CD4-positive, alpha-beta T cell treated with Interleukin-4 for 4 hours (primary cell): ENCODE results near the gene STIM1.
"Not testable (repeated sequence)": the region's sequence is repeated elsewhere in the genome, so short reads cannot be mapped to it uniquely, and the experiment has no call there.

ENCODE experiments used
- DNase-seq: peaks from one replicate; pipeline ENCODE4 v3.0.0-alpha.2; 2020

STIM1 gene

GRCh38 chr11:3854977-3855807 is at the start of gene STIM1:
TSS of gene STIM1 (plus strand) at chr11:3855664. CDS start at chr11:3856271, 607 bp downstream.
- peak; percentile 97 for DNase-seq

- peak; percentile 58 for DNase-seq
Measured at GRCh38 chr11:3807909-3808860, 47.3 kb upstream of the STIM1 start, which contains the start of gene PGAP2. TSS of gene PGAP2 (plus strand) at chr11:3808560. CDS start at chr11:3811260, 2,700 bp downstream.

- DNase-seq: peak; percentile 71
Measured at GRCh38 chr11:3808861-3809623, 46.4 kb upstream of the STIM1 start.

DNA sequence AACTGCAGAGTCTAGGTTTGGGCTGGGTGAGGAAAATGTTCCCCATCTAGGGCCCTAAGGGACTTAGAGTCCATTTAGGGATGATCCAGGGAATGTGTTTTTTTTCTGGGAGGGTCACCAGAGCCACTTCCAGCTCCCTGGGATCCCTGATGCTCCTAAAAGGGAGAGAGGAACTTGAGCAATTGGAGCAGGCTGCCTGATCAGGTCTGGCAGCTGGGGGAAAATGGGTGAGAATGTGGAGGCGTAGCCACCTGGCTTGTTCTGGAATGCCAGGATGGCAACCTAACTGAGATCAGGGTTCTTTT is 45.9 kb upstream of the STIM1 start:
- DNase-seq: no peak

GRCh38 chr11:3810446-3810845 is 45.0 kb upstream of the STIM1 start:
- DNase-seq: no peak

DNA sequence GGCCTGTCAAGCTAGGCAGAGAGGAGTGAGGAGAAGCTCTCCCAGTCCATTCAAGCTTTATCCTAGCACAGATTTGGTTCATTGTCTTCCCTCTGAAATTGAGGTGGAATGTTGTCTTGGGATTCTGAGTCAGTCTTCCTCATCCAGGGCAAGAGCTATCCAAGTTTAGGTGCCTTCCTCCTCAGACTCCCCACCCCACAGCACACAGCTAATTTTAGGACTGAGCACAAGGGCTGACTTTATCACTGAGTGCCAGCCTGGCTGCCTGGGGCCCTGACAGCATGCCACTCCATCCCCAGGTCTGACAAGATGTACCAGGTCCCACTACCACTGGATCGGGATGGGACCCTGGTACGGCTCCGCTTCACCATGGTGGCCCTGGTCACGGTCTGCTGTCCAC is 44.5 kb upstream of the STIM1 start:
- no peak for DNase-seq

DNA sequence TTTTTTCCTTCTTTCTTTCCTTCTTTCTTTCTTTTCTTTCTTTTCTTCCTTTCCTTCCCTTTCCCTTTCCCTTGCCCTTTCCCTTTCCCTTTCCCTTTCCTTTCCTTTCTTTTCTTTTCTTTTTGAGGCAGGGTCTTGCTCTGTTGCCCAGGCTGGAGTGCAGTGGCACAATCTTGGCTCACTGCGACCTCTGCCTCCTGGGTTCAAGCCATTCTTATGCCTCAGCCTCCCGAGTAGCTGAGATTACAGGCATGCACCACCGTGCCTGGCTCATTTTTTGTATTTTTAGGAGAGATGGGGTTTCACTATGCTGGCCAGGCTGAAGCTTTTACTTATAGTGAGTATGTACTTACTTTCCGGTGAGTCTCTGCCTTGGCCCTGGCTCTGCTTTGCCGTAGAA is 40.6 kb upstream of the STIM1 start:
- not testable (repeated sequence) for DNase-seq

DNA sequence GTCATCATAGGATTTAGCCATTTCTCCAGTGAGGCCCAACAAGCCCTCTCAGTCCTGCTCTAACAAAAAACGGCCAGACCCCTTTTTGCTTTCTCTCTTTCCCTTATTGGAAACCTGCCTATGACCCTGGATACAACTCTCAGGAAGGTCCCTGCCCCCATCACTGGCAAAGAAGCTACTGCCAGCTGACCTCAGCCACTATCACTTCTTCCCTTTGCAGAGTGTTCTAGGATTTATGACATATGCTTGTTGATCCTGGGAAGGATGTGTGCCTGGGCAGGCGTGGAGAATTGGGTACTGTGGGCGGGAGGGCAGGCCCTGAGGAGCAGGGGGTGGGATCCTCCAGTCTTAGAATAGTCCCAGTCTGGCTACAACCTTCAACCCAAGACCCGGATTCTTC is 39.6 kb upstream of the STIM1 start:
- no peak for DNase-seq

GRCh38 chr11:3816673-3817072 is 38.8 kb upstream of the STIM1 start:
- DNase-seq: no peak

- no peak for DNase-seq
Measured at GRCh38 chr11:3817181-3817800, 38.2 kb upstream of the STIM1 start.

GRCh38 chr11:3820971-3821370 is 34.5 kb upstream of the STIM1 start:
- no peak for DNase-seq

GRCh38 chr11:3822312-3822711 is 33.2 kb upstream of the STIM1 start:
- DNase-seq: no peak

- DNase-seq: no peak
Measured at GRCh38 chr11:3823303-3823702, 32.2 kb upstream of the STIM1 start.

GRCh38 chr11:3823762-3824506 is 31.5 kb upstream of the STIM1 start:
- DNase-seq: no peak

GRCh38 chr11:3824714-3825472 is 30.6 kb upstream of the STIM1 start:
- peak; percentile 79 for DNase-seq

DNA sequence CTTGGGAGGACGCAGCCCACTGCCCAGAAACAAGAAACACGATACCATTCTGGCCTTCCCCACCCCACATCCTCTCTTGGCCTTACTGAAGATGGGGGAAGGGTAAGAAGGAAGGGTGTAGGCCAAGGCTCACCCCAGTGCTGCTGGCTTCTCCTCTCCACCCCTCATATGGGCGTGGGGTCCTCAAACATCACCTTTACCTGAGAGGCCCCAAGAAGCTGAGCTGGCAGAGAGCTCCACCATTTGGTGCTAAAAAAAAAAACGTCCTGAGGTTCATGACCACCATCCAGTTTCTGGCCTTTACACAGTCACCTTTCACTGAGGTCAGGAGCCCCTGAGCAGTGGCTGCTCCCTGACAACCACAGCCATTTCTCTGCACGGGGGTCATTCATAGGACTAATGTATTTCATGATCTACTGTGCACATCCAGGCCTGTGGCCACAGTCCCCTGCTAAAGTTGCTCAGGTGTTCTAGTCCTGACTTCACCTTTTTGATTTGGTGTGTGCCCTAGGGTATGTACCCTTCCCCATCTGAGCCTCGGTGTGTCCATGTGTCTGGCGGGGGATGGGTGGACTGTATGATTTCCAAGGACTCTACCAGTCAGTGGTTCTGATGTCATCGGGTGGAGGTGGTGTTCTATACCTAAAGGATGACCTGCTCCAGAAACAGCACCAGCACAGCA is 29.9 kb upstream of the STIM1 start:
- no peak for DNase-seq

- no peak for DNase-seq
Measured at GRCh38 chr11:3826721-3827120, 28.7 kb upstream of the STIM1 start.

- DNase-seq: no peak
Measured at GRCh38 chr11:3827434-3828186, 27.9 kb upstream of the STIM1 start.

- no peak for DNase-seq
Measured at GRCh38 chr11:3830088-3830487, 25.4 kb upstream of the STIM1 start.

- no peak for DNase-seq
Measured at GRCh38 chr11:3830730-3831129, 24.7 kb upstream of the STIM1 start.
